BE2C (cell line): ENCODE measurements around the gene FAM200C.

ENCODE experiments used
- DNase-seq: peaks from one replicate; pipeline ENCODE4 v3.0.0-alpha.2; 2020
- H3K27me3 ChIP-seq: fragments of 250-450 bp; sonication (Bioruptor Pico); 2 replicates; pipeline ENCODE4 v1.5.1; 2020; ENCODE audit warnings: mild to moderate bottlenecking
- H3K36me3 ChIP-seq: fragments of 250-450 bp; sonication (Bioruptor Pico); 2 replicates; pipeline ENCODE4 v1.5.1; 2020; ENCODE audit warnings: mild to moderate bottlenecking
- H3K4me1 ChIP-seq: fragments of 250-450 bp; sonication (Bioruptor Pico); 2 replicates; pipeline ENCODE4 v1.5.1; 2020
- H3K4me3 ChIP-seq: 2 replicates; pipeline ENCODE4 v1.5.1; 2011; ENCODE audit warnings: low read depth, low read length
- H3K9me3 ChIP-seq: fragments of 250-450 bp; sonication (Bioruptor Pico); 2 replicates; pipeline ENCODE4 v1.5.1; 2020
- CTCF ChIP-seq: IDR thresholded peaks from 2 replicates; pipeline ENCODE4 v1.5.1; 2012; ENCODE audit warnings: mild to moderate bottlenecking, low read depth, low read length

Gene FAM200C

GRCh38 chr5:160360310-160360709 is 39.5 kb downstream of the FAM200C start:
- Histone ChIP-seq H3K36me3 (no peaks in the 10 kb centered on the region), H3K4me1 (no peaks in the 10 kb centered on the region), H3K9me3 (no peaks in the 10 kb centered on the region), H3K27me3 (no peaks in the 10 kb centered on the region), H3K4me3 (no peak overlapping the region)
- DNase-seq = no peak
- TF ChIP-seq CTCF = no peak

- TF ChIP-seq CTCF = no peak
- H3K36me3 ChIP-seq = no peaks in the 10 kb centered on the region
- no peak overlapping the region for H3K4me3 ChIP-seq
- DNase-seq = no peak
- no peaks in the 10 kb centered on the region for H3K4me1 ChIP-seq
- H3K27me3 ChIP-seq = no peaks in the 10 kb centered on the region
- no peaks in the 10 kb centered on the region for H3K9me3 ChIP-seq
Measured at GRCh38 chr5:160359816-160360215, 40.0 kb downstream of the FAM200C start.

GRCh38 chr5:160359242-160359641 is 40.6 kb downstream of the FAM200C start:
- no peak for DNase-seq
- H3K27me3 ChIP-seq = no peaks in the 10 kb centered on the region
- H3K4me3 ChIP-seq = no peak overlapping the region
- H3K9me3 ChIP-seq = no peaks in the 10 kb centered on the region
- H3K36me3 ChIP-seq = no peaks in the 10 kb centered on the region
- H3K4me1 ChIP-seq = no peaks in the 10 kb centered on the region
- no peak for TF ChIP-seq CTCF

- H3K9me3 ChIP-seq = no peaks in the 10 kb centered on the region
- H3K4me1 ChIP-seq = no peaks in the 10 kb centered on the region
- no peak for DNase-seq
- H3K27me3 ChIP-seq = no peaks in the 10 kb centered on the region
- TF ChIP-seq CTCF = no peak
- no peaks in the 10 kb centered on the region for H3K36me3 ChIP-seq
- no peak overlapping the region for H3K4me3 ChIP-seq
Measured at GRCh38 chr5:160357861-160358411, 41.9 kb downstream of the FAM200C start.

- H3K4me3 ChIP-seq = no peak overlapping the region
- TF ChIP-seq CTCF = no peak
- H3K27me3 ChIP-seq = no peaks in the 10 kb centered on the region
- no peak for DNase-seq
- H3K36me3 ChIP-seq = no peaks in the 10 kb centered on the region
- no peaks in the 10 kb centered on the region for H3K9me3 ChIP-seq
- H3K4me1 ChIP-seq = no peaks in the 10 kb centered on the region
Measured at GRCh38 chr5:160357394-160357793, 42.5 kb downstream of the FAM200C start.

- DNase-seq = no peak
- Histone ChIP-seq H3K4me1 (no peaks in the 10 kb centered on the region), H3K9me3 (no peaks in the 10 kb centered on the region), H3K36me3 (no peaks in the 10 kb centered on the region), H3K27me3 (no peaks in the 10 kb centered on the region), H3K4me3 (no peak overlapping the region)
- TF ChIP-seq CTCF = no peak
Measured at GRCh38 chr5:160356550-160357347, 43.1 kb downstream of the FAM200C start.
